Panc1 (cell line): ENCODE results near the gene CLCNKA. TPM values are rescaled to one million over a fixed set of nuclear protein-coding genes. Genes with fewer than 3 reads are reported as not detected.

Experiments used
- ATAC-seq: fragments of 200-7000 bp; cut with Tn5 transposase; 2 replicates; pipeline ENCODE4 v1.9.1; 2020; ENCODE audit warnings: mild to moderate bottlenecking, moderate library complexity
- BruUV-seq: library from RNA; stranded (reverse); fragments of 400-500 nt; replicated peaks from 2 replicates; lab custom pipeline; 2021; lab: Mats Ljungman, UMichigan
- CTCF ChIA-PET: fragments of 300-600 bp; sonication (Branson Sonifier 250); formaldehyde crosslinking; loops from one replicate; lab custom pipeline; 2022; ENCODE audit warnings: antibody characterized with exemption; lab: Charles Lee
- POLR2A ChIA-PET: fragments of 300-600 bp; sonication (Branson Sonifier 250); formaldehyde crosslinking; loops from one replicate; lab custom pipeline; 2022; ENCODE audit warnings: antibody characterized with exemption; lab: Charles Lee
- DNase-seq: peaks from one replicate; pipeline ENCODE4 v3.0.0-alpha.2; 2010; ENCODE audit warnings: low read depth, low spot score
- H3K27ac ChIP-seq: 2 replicates; pipeline ENCODE4 v1.5.1; 2011; ENCODE audit warnings: mild to moderate bottlenecking, low read length, inconsistent platforms
- H3K27me3 ChIP-seq: fragments of 200-500 bp; sonication (Bioruptor generic); 2 replicates; pipeline ENCODE4 v1.6.0; 2014; ENCODE audit warnings: low read length, inconsistent platforms; ENCODE audit not compliant: control insufficient read depth, insufficient read depth
- H3K36me3 ChIP-seq: fragments of 200-500 bp; sonication (Bioruptor generic); 2 replicates; pipeline ENCODE4 v1.5.1; 2014; ENCODE audit warnings: inconsistent platforms, mild to moderate bottlenecking, low read length, moderate library complexity; ENCODE audit not compliant: control insufficient read depth, insufficient read depth
- H3K4me1 ChIP-seq: 2 replicates; pipeline ENCODE4 v1.5.1; 2011; ENCODE audit warnings: inconsistent platforms, mild to moderate bottlenecking, low read length, moderate library complexity; ENCODE audit not compliant: control insufficient read depth, insufficient read depth
- H3K4me3 ChIP-seq, 2 experiments: 2 replicates each; pipeline ENCODE4 v1.5.1; 2011 to 2012; ENCODE audit warnings: low read depth in 2 of 2, low read length in 2 of 2, mild to moderate bottlenecking in 2 of 2, inconsistent platforms in 1 of 2, moderate library complexity in 1 of 2
- H3K9me3 ChIP-seq: fragments of 200-500 bp; sonication (Bioruptor generic); 2 replicates; pipeline ENCODE4 v1.5.1; 2014; ENCODE audit warnings: low read depth, mild to moderate bottlenecking, inconsistent platforms, low read length, moderate library complexity; ENCODE audit not compliant: control insufficient read depth, insufficient read depth
- CTCF ChIP-seq: fragments of 450-650 bp; IDR thresholded peaks from 2 replicates; pipeline ENCODE4 v1.5.1; 2017; ENCODE audit warnings: mild to moderate bottlenecking
- POLR2AphosphoS5 ChIP-seq: IDR thresholded peaks from 2 replicates; pipeline ENCODE4 v1.6.1; 2012; ENCODE audit warnings: mild to moderate bottlenecking, low read depth, low read length, moderate library complexity
- REST ChIP-seq, 2 experiments: IDR thresholded peaks; 2 replicates each; pipeline ENCODE4 v1.6.1; 2011 to 2012; ENCODE audit warnings: low read depth in 2 of 2, control low read depth in 1 of 2, low read length in 1 of 2, mild to moderate bottlenecking in 1 of 2, moderate library complexity in 1 of 2; ENCODE audit not compliant: insufficient read depth in 1 of 2
- SIN3A ChIP-seq: IDR thresholded peaks from 2 replicates; pipeline ENCODE4 v1.6.1; 2012; ENCODE audit warnings: low read depth, mild to moderate bottlenecking, low read length, moderate library complexity, borderline replicate concordance; ENCODE audit not compliant: insufficient read depth
- TCF7L2 ChIP-seq: IDR thresholded peaks from 2 replicates; pipeline ENCODE4 v1.6.1; 2011; ENCODE audit warnings: mild to moderate bottlenecking, low read depth, low read length, inconsistent platforms
- in situ Hi-C: cut with HindIII; loops from 2 replicates; pipeline ENCODE4 v1.10.0; 2016; ENCODE audit warnings: low sequenced_read_pairs, low pct_unique_long_range_greater_than_20kb
- intact Hi-C: fragments of 100-400 bp; cut with micrococcal nuclease; formaldehyde crosslinking; loops from one replicate; pipeline ENCODE4 v1.10.0; 2022; ENCODE audit not compliant: unreplicated experiment
- total RNA-seq: library from RNA; stranded (reverse); gene quantifications from one replicate; pipeline ENCODE4 v1.2.1, GENCODE V29; 2021; ENCODE audit not compliant: unreplicated experiment

The CLCNKA gene
- total RNA-seq, 1 experiment from 2014 or later, result 0.57 TPM

- intact Hi-C loops (no loop called here), in situ Hi-C loops (no loop called here)
- BruUV-seq, result no TSS peak
- H3K27ac ChIP-seq, result no peak overlapping the region
- no peaks in the 10 kb centered on the region for H3K27me3 ChIP-seq
- ATAC-seq, result no peak
- TF ChIP-seq CTCF, result no peak
- no peak for TF ChIP-seq REST (IDR thresholded peaks at IDR 0.05; ENCODE audit: insufficient read depth in 1 of 2, low read depth in 2 of 2, low read length in 1 of 2)
- TF ChIP-seq TCF7L2, result no peak
- TF ChIP-seq SIN3A, result no peak
- TF ChIP-seq POLR2AphosphoS5, result no peak
- no peak for DNase-seq
- POLR2A ChIA-PET, result no interaction called here
- H3K4me1 ChIP-seq, result peaks cover 38% of the 10 kb centered on the region
- no peak overlapping the region for H3K4me3 ChIP-seq
- CTCF ChIA-PET, result no interaction called here
- no peaks in the 10 kb centered on the region for H3K36me3 ChIP-seq
- no peaks in the 10 kb centered on the region for H3K9me3 ChIP-seq
These were observed 6.3 kb upstream of the CLCNKA start for GRCh38 chr1:16015491-16015890.

- no peaks in the 10 kb centered on the region for H3K36me3 ChIP-seq
- no peak overlapping the region for H3K4me3 ChIP-seq
- peaks cover 38% of the 10 kb centered on the region for H3K4me1 ChIP-seq
- POLR2A ChIA-PET, result interaction anchor here (0.5 kb wide), 2 partner anchors 129 to 165 kb away, joined by 3 to 7 read pairs; no protein-coding TSS in a partner anchor
- in situ Hi-C loops, result no loop called here
- no peak for TF ChIP-seq REST (IDR thresholded peaks at IDR 0.05; ENCODE audit: insufficient read depth in 1 of 2, low read depth in 2 of 2, low read length in 1 of 2)
- no peak for TF ChIP-seq POLR2AphosphoS5
- no peak for TF ChIP-seq CTCF
- no peak for TF ChIP-seq SIN3A
- no peak for TF ChIP-seq TCF7L2
- intact Hi-C loops, result no loop called here
- H3K27me3 ChIP-seq, result no peaks in the 10 kb centered on the region
- no TSS peak for BruUV-seq
- ATAC-seq (no peak), DNase-seq (no peak)
- CTCF ChIA-PET, result interaction anchor here (0.6 kb wide), 1 partner anchor 10 kb away, joined by 3 read pairs; no protein-coding TSS in a partner anchor
- H3K9me3 ChIP-seq, result no peaks in the 10 kb centered on the region
- H3K27ac ChIP-seq, result no peak overlapping the region
These were observed 5.6 kb upstream of the CLCNKA start for GRCh38 chr1:16015960-16016901.
